ENCODE results near the gene ALLC.

GRCh38 chr2:3712424-3712823 lies 54.4 kb downstream of the ALLC start:
- no peak for TF ChIP-seq CTCF (conservative IDR thresholded peaks at IDR 0.05 in 1 of 2, IDR thresholded peaks at IDR 0.05 in 1 of 2; ENCODE audit: extremely low read depth in 1 of 2, insufficient read depth in 1 of 2, low read depth in 1 of 2, low read length in 2 of 2)
- no peak for TF ChIP-seq EZH2 (IDR thresholded peaks at IDR 0.05; ENCODE audit: borderline replicate concordance, low read length)
